NCI-H748 (cell line): ENCODE measurements around the gene LCOR.
A peak's percentile ranks its signal among the peaks of the same experiment; 100 is the strongest.

ENCODE experiments used
- DNase-seq: peaks from one replicate; lab custom pipeline; 2025; ENCODE audit not compliant: unreplicated experiment; lab: John Stamatoyannopoulos, UW

Gene LCOR

GRCh38 chr10:96924861-96925260 is 92.8 kb downstream of the LCOR start:
- DNase-seq: no peak

GRCh38 chr10:96930469-96930868 is 98.4 kb downstream of the LCOR start:
- no peak for DNase-seq

GRCh38 chr10:96935148-96935547 is 103.0 kb downstream of the LCOR start:
- DNase-seq: no peak

- DNase-seq: no peak
Observed at GRCh38 chr10:96935810-96936209, 103.7 kb downstream of the LCOR start.

GRCh38 chr10:96943161-96943560 is 111.1 kb downstream of the LCOR start:
- DNase-seq: peak; percentile 42

GRCh38 chr10:96947036-96947435 is 114.9 kb downstream of the LCOR start:
- DNase-seq: no peak

- DNase-seq: no peak
Observed at GRCh38 chr10:96949039-96949683, 117.1 kb downstream of the LCOR start.

- no peak for DNase-seq
Observed at GRCh38 chr10:96951954-96952353, 119.9 kb downstream of the LCOR start.

- DNase-seq: no peak
Observed at GRCh38 chr10:96955794-96956193, 123.7 kb downstream of the LCOR start.

GRCh38 chr10:96958071-96958470 is 126.0 kb downstream of the LCOR start:
- no peak for DNase-seq

GRCh38 chr10:96959733-96960132 is 127.6 kb downstream of the LCOR start:
- no peak for DNase-seq

GRCh38 chr10:96960872-96961271 is 128.8 kb downstream of the LCOR start:
- no peak for DNase-seq

- DNase-seq: no peak
Observed at GRCh38 chr10:96964131-96964530, 132.0 kb downstream of the LCOR start.

GRCh38 chr10:96967847-96968246 is 135.7 kb downstream of the LCOR start:
- no peak for DNase-seq

GRCh38 chr10:96968682-96969423 is 136.8 kb downstream of the LCOR start:
- no peak for DNase-seq

- no peak for DNase-seq
Observed at GRCh38 chr10:96971324-96971723, 139.2 kb downstream of the LCOR start.

- DNase-seq: no peak
Observed at GRCh38 chr10:96972264-96972663, 140.2 kb downstream of the LCOR start.

- DNase-seq: no peak
Observed at GRCh38 chr10:96973809-96974747, 142.0 kb downstream of the LCOR start.

GRCh38 chr10:96975136-96975535 is 143.0 kb downstream of the LCOR start:
- no peak for DNase-seq

- DNase-seq: no peak
Observed at GRCh38 chr10:96978621-96979154, 146.6 kb downstream of the LCOR start.

GRCh38 chr10:96982149-96982930 is 150.2 kb downstream of the LCOR start:
- no peak for DNase-seq
